Right lobe of liver (tissue), 6 donors: ENCODE results near the gene COX6B1. TPM values are rescaled to one million over a fixed set of nuclear protein-coding genes. Genes with fewer than 3 reads are reported as not detected.

Source experiments
- ATAC-seq, 4 donors: fragments of 200-7000 bp; cut with Tn5 transposase; one replicate each; pipeline ENCODE4 v1.9.1; 2020; ENCODE audit warnings: mild to moderate bottlenecking in 4 of 4, moderate library complexity in 4 of 4
- DNase-seq, 3 donors: peaks; one replicate each; pipeline ENCODE4 v3.0.0-alpha.2; 2020
- H3K27ac ChIP-seq, 3 donors: fragments of 200-600 bp; one replicate each; pipeline ENCODE4 v1.8.0; 2022
- H3K27me3 ChIP-seq, 2 donors: fragments of 200-600 bp; one replicate each; pipeline ENCODE4 v1.8.0; 2022
- H3K36me3 ChIP-seq, 4 donors: fragments of 200-600 bp; sonication (generic) in 1 of 4; one replicate each; pipeline versions ENCODE4 v1.5.1 to v1.8.0; 2017 to 2022; ENCODE audit warnings: control low read depth in 1 of 4
- H3K4me1 ChIP-seq, 4 donors: fragments of 200-600 bp; sonication (generic) in 1 of 4; one replicate each; pipeline versions ENCODE4 v1.5.1 to v1.8.0; 2017 to 2022; ENCODE audit warnings: control low read depth in 1 of 4
- H3K4me3 ChIP-seq, 3 donors: fragments of 200-600 bp; one replicate each; pipeline ENCODE4 v1.8.0; 2022
- H3K9me3 ChIP-seq, 4 donors: fragments of 200-600 bp; sonication (generic) in 1 of 4; one replicate each; pipeline versions ENCODE4 v1.5.1 to v1.8.0; 2017 to 2022; ENCODE audit warnings: control low read depth in 1 of 4
- CTCF ChIP-seq, 4 donors: fragments of 200-600 bp in 3 of 4; fragments of 450-650 bp in 1 of 4; IDR thresholded peaks; one replicate each; pipeline versions ENCODE4 v1.5.1 to v1.8.0; 2016 to 2022; ENCODE audit warnings: antibody characterized with exemption in 4 of 4, mild to moderate bottlenecking in 2 of 4
- POLR2A ChIP-seq: fragments of 450-650 bp; IDR thresholded peaks from one replicate; pipeline ENCODE4 v1.6.1; 2017; ENCODE audit warnings: antibody characterized with exemption, mild to moderate bottlenecking
- WGBS: methylation state at CpG from one replicate; pipeline ENCODE4 v1.1.6; 2018; ENCODE audit warnings: low coverage, low lambda C conversion rate; ENCODE audit not compliant: insufficient coverage; ENCODE audit errors: missing lambda C conversion rate; 5-methylcytosine and 5-hydroxymethylcytosine counted together
- intact Hi-C, 2 donors: fragments of 100-400 bp; cut with DNase I; formaldehyde crosslinking; loops; one replicate each; pipeline versions ENCODE4 v1.11.2 to v1.14.1; 2022
- total RNA-seq, 6 experiments: library from RNA; depleted of rRNA in 2 of 6; stranded (reverse); fragments of >200 nt in 2 of 6; fragmentation: NEBNext Ultra II Directional in 3 of 6; extraction: Animal tissue kit (Norgen Biotek cat#: 25700) in 3 of 6; gene quantifications; one replicate each; pipeline versions ENCODE4 v1.1.0 to v1.2.4, GENCODE V29; 2016 to 2023
- donor health status: DM: no; HTN: yes; CAD: no.
- donor health status: DM: no; HTN: no; CAD: no.
- donor health status: DM: no; HTN: no; CAD: no.
- donor health status: DM: no; HTN: yes; CAD: no.
- donor health status: DM: no; HTN: yes; CAD: no.

Gene COX6B1
- total RNA-seq, 6 experiments from 2014 or later = 189 to 697 (median 228) TPM

GRCh38 chr19:35641515-35642151, 6.5 kb upstream of the COX6B1 start, which contains the start of gene ETV2:
Gene ETV2 (plus strand): TSS chr19:35641745. CDS start chr19:35642461, 716 bp downstream.
- DNase-seq = peak in 1 of 3 donors; percentile 60
- Histone ChIP-seq H3K27ac (no peak within 1 kb of the TSS), H3K4me3 (no peak within 1 kb of the TSS), H3K4me1 (no peaks in the 10 kb centered on the region), H3K9me3 (no peaks in the 10 kb centered on the region), H3K36me3 (peaks cover 0 to 17% (median 2%) of the 10 kb centered on the region in 4 donors), H3K27me3 (no peaks in the 10 kb centered on the region)
- intact Hi-C loops = no loop called here
- whole genome bisulfite sequencing = 47% methylated on average over 5 of the region's 28 CpGs
- no peak for TF ChIP-seq POLR2A
- no peak for TF ChIP-seq CTCF (IDR thresholded peaks at IDR 0.05)
- no peak for ATAC-seq

GRCh38 chr19:35642312-35642711, 5.8 kb upstream of the COX6B1 start:
- 85% methylated on average over 4 of the region's 10 CpGs for WGBS
- Histone ChIP-seq H3K9me3 (no peaks in the 10 kb centered on the region), H3K4me3 (no peak overlapping the region), H3K27me3 (no peaks in the 10 kb centered on the region), H3K36me3 (peaks cover 0 to 10% (median 2%) of the 10 kb centered on the region in 4 donors), H3K4me1 (no peaks in the 10 kb centered on the region), H3K27ac (no peak overlapping the region)
- TF ChIP-seq POLR2A = no peak
- TF ChIP-seq CTCF (IDR thresholded peaks at IDR 0.05) = no peak
- intact Hi-C loops = no loop called here
- DNase-seq (no peak), ATAC-seq (no peak)

- TF ChIP-seq CTCF (IDR thresholded peaks at IDR 0.05) (no peak), POLR2A (no peak)
- Histone ChIP-seq H3K4me1 (no peaks in the 10 kb centered on the region), H3K9me3 (no peaks in the 10 kb centered on the region), H3K36me3 (peaks cover 0 to 5% (median under 1%) of the 10 kb centered on the region in 4 donors), H3K27me3 (no peaks in the 10 kb centered on the region), H3K27ac (peak overlapping the region; percentile 71 to 74 (median 74)), H3K4me3 (peak overlapping the region; percentile 59 to 73 (median 61))
- ATAC-seq (no peak), DNase-seq (peak in 1 of 3 donors; percentile 61)
- intact Hi-C loops = no loop called here
- WGBS = 50% methylated on average over 4 of the region's 15 CpGs
Measured at GRCh38 chr19:35642798-35643254, 5.3 kb upstream of the COX6B1 start.

DNA sequence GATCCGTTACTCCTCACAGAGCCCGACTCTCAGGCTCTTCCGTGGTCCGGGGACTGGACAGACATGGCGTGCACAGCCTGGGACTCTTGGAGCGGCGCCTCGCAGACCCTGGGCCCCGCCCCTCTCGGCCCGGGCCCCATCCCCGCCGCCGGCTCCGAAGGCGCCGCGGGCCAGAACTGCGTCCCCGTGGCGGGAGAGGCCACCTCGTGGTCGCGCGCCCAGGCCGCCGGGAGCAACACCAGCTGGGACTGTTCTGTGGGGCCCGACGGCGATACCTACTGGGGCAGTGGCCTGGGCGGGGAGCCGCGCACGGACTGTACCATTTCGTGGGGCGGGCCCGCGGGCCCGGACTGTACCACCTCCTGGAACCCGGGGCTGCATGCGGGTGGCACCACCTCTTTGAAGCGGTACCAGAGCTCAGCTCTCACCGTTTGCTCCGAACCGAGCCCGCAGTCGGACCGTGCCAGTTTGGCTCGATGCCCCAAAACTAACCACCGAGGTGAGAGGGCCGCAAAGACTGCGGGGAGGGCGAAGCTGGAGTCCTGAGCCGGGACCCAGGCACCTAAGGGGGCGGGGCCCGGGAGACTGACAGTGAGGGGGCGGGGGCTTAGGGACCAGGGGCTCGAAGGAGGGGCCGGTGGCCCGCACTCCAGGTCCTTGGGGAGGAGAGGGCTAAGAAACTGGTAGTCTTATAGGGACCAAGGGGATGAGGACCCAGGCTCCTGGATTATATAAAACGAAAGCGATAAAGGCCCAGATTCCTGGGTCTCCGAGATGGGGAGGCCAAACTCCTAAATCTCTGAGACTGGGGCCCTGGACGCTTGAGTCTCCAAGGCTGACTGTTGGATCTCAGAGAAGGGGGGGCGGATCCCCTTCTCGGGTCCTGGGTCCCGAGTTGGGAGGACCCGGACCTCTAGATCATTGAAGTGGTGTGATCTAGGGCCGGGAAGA, 4.6 kb upstream of the COX6B1 start:
- Histone ChIP-seq H3K9me3 (no peaks in the 10 kb centered on the region), H3K27me3 (no peaks in the 10 kb centered on the region), H3K4me3 (peak overlapping the region; percentile 59 to 73 (median 61)), H3K4me1 (no peaks in the 10 kb centered on the region), H3K27ac (peak overlapping the region; percentile 71 to 74 (median 74)), H3K36me3 (no peaks in the 10 kb centered on the region)
- ATAC-seq (peak; percentile 64 to 73 (median 70)), DNase-seq (peak; percentile 90 to 92 (median 90))
- TF ChIP-seq CTCF (IDR thresholded peaks at IDR 0.05) (peak in 1 of 4 donors; percentile 6), POLR2A (peak; percentile 92)
- intact Hi-C loops = no loop called here
- WGBS = 0% methylated on average over 18 of the region's 69 CpGs
